Aorta (tissue), 5 donors: ENCODE results near the gene SAMD14. TPM values are rescaled to one million over a fixed set of nuclear protein-coding genes. Genes with fewer than 3 reads are reported as not detected.

Experiments used
- ATAC-seq: fragments of 200-7000 bp; cut with Tn5 transposase; one replicate; pipeline ENCODE4 v1.9.1; 2022; ENCODE audit warnings: moderate library complexity; ENCODE audit not compliant: low FRiP score
- DNase-seq, 2 donors: peaks; one replicate each; pipeline ENCODE4 v3.0.0-alpha.2; 2020
- H3K27ac ChIP-seq, 2 donors: one replicate each; pipeline ENCODE4 v1.5.1; 2013; ENCODE audit warnings: low read length in 2 of 2, mild to moderate bottlenecking in 2 of 2, moderate library complexity in 2 of 2, control low read depth in 1 of 2, inconsistent platforms in 1 of 2, low read depth in 1 of 2
- H3K27me3 ChIP-seq, 2 donors: one replicate each; pipeline ENCODE4 v1.6.1; 2013; ENCODE audit warnings: control low read depth in 1 of 2, low read length in 1 of 2, mild to moderate bottlenecking in 1 of 2, moderate library complexity in 1 of 2; ENCODE audit not compliant: insufficient read depth in 2 of 2, control insufficient read depth in 1 of 2
- H3K36me3 ChIP-seq, 2 donors: one replicate each; pipeline ENCODE4 v1.6.1; 2013; ENCODE audit warnings: control low read depth in 1 of 2, low read length in 1 of 2, mild to moderate bottlenecking in 1 of 2; ENCODE audit not compliant: insufficient read depth in 2 of 2, control insufficient read depth in 1 of 2
- H3K4me1 ChIP-seq, 2 donors: one replicate each; pipeline ENCODE4 v1.6.1; 2013; ENCODE audit warnings: low read length in 2 of 2, control low read depth in 1 of 2, mild to moderate bottlenecking in 1 of 2, moderate library complexity in 1 of 2; ENCODE audit not compliant: insufficient read depth in 2 of 2, control insufficient read depth in 1 of 2
- H3K4me3 ChIP-seq, 2 donors: one replicate each; pipeline ENCODE4 v1.5.1; 2013; ENCODE audit warnings: low read length in 2 of 2, control low read depth in 1 of 2, mild to moderate bottlenecking in 1 of 2
- H3K9me3 ChIP-seq: one replicate; pipeline ENCODE4 v1.6.1; 2013; ENCODE audit warnings: mild to moderate bottlenecking, low read length; ENCODE audit not compliant: control insufficient read depth
- WGBS, 2 donors: extraction: QIAGEN DNeasy Blood & Tissue Kit; methylation state at CpG; one replicate each; pipeline ENCODE4 v1.1.7; 2013; 5-methylcytosine and 5-hydroxymethylcytosine counted together
- intact Hi-C, 2 donors: fragments of 100-400 bp; cut with DNase I; formaldehyde crosslinking; loops; one replicate each; pipeline versions ENCODE4 v1.14.2 to v1.15.0; 2022
- polyA plus RNA-seq, 2 donors: library from polyadenylated mRNA; stranded (reverse); fragments of 200-250 nt; gene quantifications; one replicate each; pipeline ENCODE4 v1.2.3, GENCODE V29; 2013
- total RNA-seq, 2 donors: library from RNA; stranded (reverse); fragmentation: NEBNext Ultra II Directional; extraction: Animal tissue kit (Norgen Biotek cat#: 25700); gene quantifications; one replicate each; pipeline ENCODE4 v1.2.1, GENCODE V29; 2021
- donor health status: healthy with polysubstance abuse.
- donor health status: Bipolar disorder and iron deficiency.
- donor health status: DM: no; HTN: no; CAD: no.
- donor health status: DM: no; HTN: no; CAD: no.
- donor health status: DM: yes; HTN: yes; CAD: no.

SAMD14 gene
- total and polyA plus RNA-seq, 4 donors: 2.5 to 12.6 (median 6.6) TPM

DNA sequence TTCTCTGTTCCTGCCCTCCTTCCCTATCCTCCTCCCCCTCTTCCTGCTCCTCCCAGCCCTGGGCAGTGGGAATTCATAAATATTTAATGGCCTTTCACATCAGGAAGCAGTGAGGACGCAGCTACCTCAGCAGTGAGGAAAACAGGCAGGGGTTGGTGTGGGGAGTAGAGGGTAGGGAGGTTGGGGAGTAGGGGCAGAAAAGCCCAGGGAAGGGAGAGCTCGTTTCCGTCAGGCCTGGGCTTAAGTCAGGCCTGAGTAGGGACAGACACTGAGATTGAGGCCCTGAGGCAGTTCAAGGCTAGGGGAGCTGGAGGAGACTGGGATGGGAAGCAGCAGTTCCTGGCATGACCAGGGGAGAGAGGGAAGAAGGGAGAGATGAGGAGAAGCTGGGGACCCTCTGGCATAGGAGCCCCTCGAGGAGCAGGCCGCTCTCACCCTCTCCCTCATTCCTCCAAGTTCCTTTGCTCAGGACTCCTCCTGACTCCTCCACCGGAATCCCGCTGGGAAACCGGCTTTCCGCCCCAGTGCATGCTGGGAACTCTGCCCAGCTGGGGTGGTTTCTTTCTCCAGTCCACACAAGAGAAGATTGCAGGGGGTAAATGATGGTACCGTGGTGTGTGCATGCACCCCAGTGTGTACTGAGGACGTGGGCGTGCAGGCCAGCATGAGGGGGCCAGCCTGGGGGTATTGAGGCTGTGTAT is 6.2 kb downstream of the SAMD14 start:
- Histone ChIP-seq H3K4me3 (no peak overlapping the region), H3K36me3 (no peaks in the 10 kb centered on the region), H3K9me3 (no peaks in the 10 kb centered on the region), H3K27ac (no peak overlapping the region), H3K27me3 (no peaks in the 10 kb centered on the region), H3K4me1 (no peaks in the 10 kb centered on the region)
- DNase-seq: no peak
- ATAC-seq: no peak
- WGBS, 2 donors: 39 to 53% methylated on average over 12 of the region's 12 CpGs
- intact Hi-C loops: no loop called here

DNA sequence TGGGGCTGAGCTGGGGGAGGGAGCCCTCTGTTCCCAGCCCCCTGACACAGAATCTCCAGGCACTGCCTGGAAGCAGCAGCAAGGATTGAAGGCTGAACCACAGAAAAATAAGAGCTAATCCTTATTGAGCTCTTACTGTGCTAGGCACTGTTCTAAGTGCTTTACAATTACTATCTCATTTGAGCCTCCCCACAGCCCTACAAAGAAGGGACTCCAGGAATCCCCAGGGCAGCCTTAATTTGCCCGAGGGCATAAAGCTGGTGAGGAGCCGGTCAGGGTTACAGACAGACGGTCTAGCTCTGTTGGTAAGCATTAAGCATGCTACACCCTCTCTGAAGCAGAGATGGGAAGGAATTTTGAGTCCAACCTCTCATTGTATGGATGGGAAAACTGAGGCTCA is 7.0 kb downstream of the SAMD14 start:
- no peak for DNase-seq

GRCh38 chr17:50120475-50121253 is 9.3 kb downstream of the SAMD14 start:
- intact Hi-C loops: no loop called here
- H3K4me1 ChIP-seq: no peaks in the 10 kb centered on the region
- H3K9me3 ChIP-seq: no peaks in the 10 kb centered on the region
- no peaks in the 10 kb centered on the region for H3K27me3 ChIP-seq
- DNase-seq: peak in 1 of 2 donors; percentile 53
- H3K4me3 ChIP-seq: no peak overlapping the region
- 92 to 93% methylated on average over 7 of the region's 7 CpGs for WGBS, 2 donors
- no peak for ATAC-seq
- no peaks in the 10 kb centered on the region for H3K36me3 ChIP-seq
- no peak overlapping the region for H3K27ac ChIP-seq

More for the DNA sequence above, 7.0 kb downstream of the SAMD14 start:
- Histone ChIP-seq H3K9me3 (no peaks in the 10 kb centered on the region), H3K4me3 (no peak overlapping the region), H3K4me1 (no peaks in the 10 kb centered on the region), H3K27ac (no peak overlapping the region), H3K36me3 (no peaks in the 10 kb centered on the region), H3K27me3 (no peaks in the 10 kb centered on the region)
- ATAC-seq: no peak
- intact Hi-C loops: no loop called here
- 87 to 90% methylated on average over 3 of the region's 3 CpGs for WGBS, 2 donors

- intact Hi-C loops: loop anchor here in 1 of 2 donors (10.0 kb wide), 1 partner anchor 46 kb away; the partner anchor contains the start of gene SGCA
- H3K27me3 ChIP-seq: no peaks in the 10 kb centered on the region
- H3K36me3 ChIP-seq: no peaks in the 10 kb centered on the region
- no peaks in the 10 kb centered on the region for H3K9me3 ChIP-seq
- DNase-seq (peak in 1 of 2 donors; percentile 65), ATAC-seq (no peak)
- no peak overlapping the region for H3K4me3 ChIP-seq
- WGBS, 2 donors: 91 to 94% methylated on average over 4 of the region's 4 CpGs
- no peaks in the 10 kb centered on the region for H3K4me1 ChIP-seq
- H3K27ac ChIP-seq: no peak overlapping the region
These were observed 11.1 kb downstream of the SAMD14 start for GRCh38 chr17:50118828-50119218.

GRCh38 chr17:50118076-50118827 is 11.7 kb downstream of the SAMD14 start:
- ATAC-seq: no peak
- Histone ChIP-seq H3K9me3 (no peaks in the 10 kb centered on the region), H3K4me1 (no peaks in the 10 kb centered on the region), H3K36me3 (no peaks in the 10 kb centered on the region), H3K27ac (no peak overlapping the region), H3K4me3 (no peak overlapping the region), H3K27me3 (no peaks in the 10 kb centered on the region)
- 64 to 73% methylated on average over 22 to 23 of the region's 23 CpGs for WGBS, 2 donors
- intact Hi-C loops: loop anchor here in 1 of 2 donors (10.0 kb wide), 1 partner anchor 47 kb away; the partner anchor contains the start of gene SGCA
- DNase-seq: peak in 1 of 2 donors; percentile 65

GRCh38 chr17:50117202-50118051 is 12.5 kb downstream of the SAMD14 start:
- H3K27me3 ChIP-seq: no peaks in the 10 kb centered on the region

GRCh38 chr17:50115756-50116155 is 14.2 kb downstream of the SAMD14 start:
- no peaks in the 10 kb centered on the region for H3K27me3 ChIP-seq
- no peak overlapping the region for H3K4me3 ChIP-seq
- ATAC-seq (no peak), DNase-seq (no peak)
- peaks cover 0 to 4% of the 10 kb centered on the region in 2 donors for H3K4me1 ChIP-seq
- H3K27ac ChIP-seq: no peak overlapping the region
- H3K9me3 ChIP-seq: no peaks in the 10 kb centered on the region
- no peaks in the 10 kb centered on the region for H3K36me3 ChIP-seq
- 39 to 59% methylated on average over 16 to 17 of the region's 17 CpGs for WGBS, 2 donors
- intact Hi-C loops: loop anchor here in 1 of 2 donors (10.0 kb wide), 1 partner anchor 49 kb away; the partner anchor contains the start of gene SGCA

More at GRCh38 chr17:50117202-50118051, 12.5 kb downstream of the SAMD14 start:
- WGBS, 2 donors: 10 to 13% methylated on average over 62 to 64 of the region's 64 CpGs
- H3K4me3 ChIP-seq: no peak overlapping the region
- no peaks in the 10 kb centered on the region for H3K9me3 ChIP-seq
- no peak overlapping the region for H3K27ac ChIP-seq
- no peaks in the 10 kb centered on the region for H3K4me1 ChIP-seq
- no peaks in the 10 kb centered on the region for H3K36me3 ChIP-seq
- DNase-seq (peak in 1 of 2 donors; percentile 89), ATAC-seq (peak; percentile 58)
- intact Hi-C loops: loop anchor here in 1 of 2 donors (10.0 kb wide), 1 partner anchor 47 kb away; the partner anchor contains the start of gene SGCA
